Activated CD4-positive, alpha-beta T cell treated with anti-CD3 and anti-CD28 coated beads for 48 hours (primary cell): ENCODE results near the gene ADORA1.
A peak's percentile ranks its signal among the peaks of the same experiment; 100 is the strongest.

Source experiments
- DNase-seq: peaks from one replicate; pipeline ENCODE4 v3.0.0-alpha.2; 2020

ADORA1 gene

DNA sequence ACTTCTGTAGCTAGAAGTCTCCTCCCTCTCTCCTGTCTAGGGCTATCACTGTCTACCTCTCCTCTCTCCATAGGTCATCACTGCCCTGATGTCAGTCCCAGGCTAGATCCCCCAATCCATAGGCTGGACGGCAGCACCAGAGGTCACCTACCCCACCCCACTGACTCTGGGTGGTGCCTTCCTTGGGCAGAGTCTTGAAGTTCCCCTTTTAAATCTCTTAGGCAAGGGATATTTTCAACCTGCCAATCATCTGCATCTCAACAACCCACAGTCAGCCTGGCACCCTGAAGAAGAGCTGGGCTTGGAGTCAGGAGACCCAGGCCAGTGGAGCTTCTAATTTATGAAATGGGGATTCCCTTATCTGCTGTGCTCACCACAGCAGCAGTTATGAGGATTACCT, 34.9 kb downstream of the ADORA1 start:
- no peak for DNase-seq

GRCh38 chr1:203163891-203164635, 36.5 kb downstream of the ADORA1 start:
- no peak for DNase-seq

GRCh38 chr1:203165101-203165799, 37.7 kb downstream of the ADORA1 start:
- DNase-seq, result no peak

DNA sequence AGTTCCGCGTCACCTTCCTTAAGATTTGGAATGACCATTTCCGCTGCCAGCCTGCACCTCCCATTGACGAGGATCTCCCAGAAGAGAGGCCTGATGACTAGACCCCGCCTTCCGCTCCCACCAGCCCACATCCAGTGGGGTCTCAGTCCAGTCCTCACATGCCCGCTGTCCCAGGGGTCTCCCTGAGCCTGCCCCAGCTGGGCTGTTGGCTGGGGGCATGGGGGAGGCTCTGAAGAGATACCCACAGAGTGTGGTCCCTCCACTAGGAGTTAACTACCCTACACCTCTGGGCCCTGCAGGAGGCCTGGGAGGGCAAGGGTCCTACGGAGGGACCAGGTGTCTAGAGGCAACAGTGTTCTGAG, 38.3 kb downstream of the ADORA1 start:
- no peak for DNase-seq

DNA sequence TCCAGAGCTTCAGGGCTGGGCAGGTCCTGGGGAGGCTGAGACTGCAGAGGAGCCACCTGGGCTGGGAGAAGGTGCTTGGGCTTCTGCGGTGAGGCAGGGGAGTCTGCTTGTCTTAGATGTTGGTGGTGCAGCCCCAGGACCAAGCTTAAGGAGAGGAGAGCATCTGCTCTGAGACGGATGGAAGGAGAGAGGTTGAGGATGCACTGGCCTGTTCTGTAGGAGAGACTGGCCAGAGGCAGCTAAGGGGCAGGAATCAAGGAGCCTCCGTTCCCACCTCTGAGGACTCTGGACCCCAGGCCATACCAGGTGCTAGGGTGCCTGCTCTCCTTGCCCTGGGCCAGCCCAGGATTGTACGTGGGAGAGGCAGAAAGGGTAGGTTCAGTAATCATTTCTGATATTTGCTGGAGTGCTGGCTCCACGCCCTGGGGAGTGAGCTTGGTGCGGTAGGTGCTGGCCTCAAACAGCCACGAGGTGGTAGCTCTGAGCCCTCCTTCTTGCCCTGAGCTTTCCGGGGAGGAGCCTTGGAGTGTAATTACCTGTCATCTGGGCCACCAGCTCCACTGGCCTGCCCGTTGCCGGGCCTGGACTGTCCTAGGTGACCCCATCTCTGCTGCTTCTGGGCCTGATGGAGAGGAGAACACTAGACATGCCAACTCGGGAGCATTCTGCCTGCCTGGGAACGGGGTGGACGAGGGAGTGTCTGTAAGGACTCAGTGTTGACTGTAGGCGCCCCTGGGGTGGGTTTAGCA, 38.8 kb downstream of the ADORA1 start:
- DNase-seq, result peak; percentile 21

- no peak for DNase-seq
Measured at GRCh38 chr1:203167026-203167912, 39.7 kb downstream of the ADORA1 start.

- no peak for DNase-seq
Measured at GRCh38 chr1:203167913-203168200, 40.3 kb downstream of the ADORA1 start.

DNA sequence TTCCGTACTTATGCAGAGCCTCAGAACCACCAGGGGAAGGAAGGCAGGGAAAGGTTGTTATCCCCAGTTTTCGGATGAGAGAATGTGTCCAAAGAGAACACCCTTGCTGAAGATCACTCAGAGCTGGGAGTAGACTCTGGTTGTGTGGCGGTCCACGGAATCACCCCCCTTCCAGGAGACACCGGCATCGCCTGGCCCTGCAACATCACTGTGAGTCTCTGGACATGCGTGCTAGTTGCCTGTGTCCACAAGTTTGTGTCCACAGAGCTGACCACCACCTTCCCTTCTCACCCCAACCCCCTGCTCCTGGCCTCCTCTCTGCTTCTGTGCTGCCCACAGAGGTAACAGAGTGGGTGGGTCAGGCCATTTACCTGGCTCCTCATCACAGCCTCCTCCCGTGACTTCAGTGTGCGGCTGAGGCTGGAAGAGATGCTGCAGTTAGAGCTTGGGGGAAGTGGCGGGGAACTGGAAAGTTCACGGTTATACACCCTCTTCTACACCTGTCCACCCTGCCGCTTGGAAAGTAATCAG, 40.8 kb downstream of the ADORA1 start:
- DNase-seq, result no peak

- no peak for DNase-seq
Measured at GRCh38 chr1:203168991-203169390, 41.5 kb downstream of the ADORA1 start.

DNA sequence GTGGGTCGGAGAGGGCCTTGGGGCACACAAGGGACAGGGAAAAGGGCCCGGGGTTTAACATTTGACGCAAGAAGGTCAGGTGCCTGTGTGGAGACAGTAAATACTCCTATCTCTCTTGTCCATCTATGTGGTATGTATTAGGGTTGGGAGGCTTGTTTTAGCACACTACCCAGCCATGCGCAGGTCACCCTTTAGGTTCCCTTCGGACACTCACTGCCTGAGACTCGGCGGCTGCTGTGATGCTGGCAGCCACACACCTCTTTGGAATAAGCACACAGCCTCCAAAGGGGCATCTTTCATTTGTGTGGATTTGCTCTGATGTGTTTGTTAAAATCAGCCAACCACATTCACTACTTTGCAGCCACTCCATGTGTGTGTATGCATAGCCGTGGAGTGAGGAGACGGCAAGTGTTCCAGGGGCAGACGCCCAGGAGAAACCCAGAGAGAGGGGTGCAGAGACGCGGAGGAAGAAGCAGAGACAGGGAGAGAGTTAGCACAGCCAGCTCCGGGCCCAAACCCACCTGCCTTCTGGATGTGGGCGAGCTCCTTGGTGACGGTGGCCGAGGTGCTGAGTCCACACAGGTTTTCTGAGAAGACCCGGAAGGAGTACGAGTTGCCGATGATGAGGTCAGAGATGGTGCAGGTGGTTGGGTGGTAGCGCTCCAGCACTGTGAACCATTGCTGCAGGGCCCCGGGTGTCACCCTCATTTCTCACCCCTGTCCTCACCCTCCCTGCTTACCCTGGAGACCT, 42.4 kb downstream of the ADORA1 start:
- no peak for DNase-seq

DNA sequence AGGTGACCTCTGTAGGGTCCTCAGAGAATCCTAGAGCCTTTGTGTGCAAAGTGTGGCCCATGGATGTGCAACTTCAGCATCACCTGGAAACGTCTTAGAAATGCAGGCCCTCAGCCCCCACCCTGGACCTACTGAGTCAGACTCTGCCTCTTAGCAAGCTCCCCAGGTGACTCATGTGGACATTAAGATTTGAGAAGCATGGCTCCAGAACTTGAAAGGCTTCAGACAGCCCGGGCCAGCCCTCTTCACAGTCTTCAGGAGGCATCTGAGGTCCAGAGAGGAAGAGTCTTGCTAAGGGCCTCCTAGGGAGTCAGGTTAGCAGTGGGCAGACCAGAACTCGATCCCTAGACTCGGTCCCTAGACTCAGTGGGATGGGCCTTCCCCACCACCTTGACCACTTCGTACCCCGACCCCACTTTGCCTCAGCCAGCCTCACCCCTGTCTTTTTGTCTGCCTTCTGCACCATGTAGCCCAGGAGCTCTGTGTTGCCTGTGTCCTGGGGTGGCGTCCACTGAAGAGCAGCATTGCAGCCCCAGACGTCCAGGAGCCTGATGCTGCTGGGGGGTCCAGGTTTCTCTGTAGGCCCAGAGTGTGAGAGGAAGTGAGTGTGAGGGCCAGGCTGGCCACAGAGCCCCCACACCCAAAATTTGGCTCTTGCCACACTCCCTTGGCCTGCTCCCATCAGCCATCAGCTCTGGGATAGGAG, 43.3 kb downstream of the ADORA1 start:
- DNase-seq, result no peak

DNA sequence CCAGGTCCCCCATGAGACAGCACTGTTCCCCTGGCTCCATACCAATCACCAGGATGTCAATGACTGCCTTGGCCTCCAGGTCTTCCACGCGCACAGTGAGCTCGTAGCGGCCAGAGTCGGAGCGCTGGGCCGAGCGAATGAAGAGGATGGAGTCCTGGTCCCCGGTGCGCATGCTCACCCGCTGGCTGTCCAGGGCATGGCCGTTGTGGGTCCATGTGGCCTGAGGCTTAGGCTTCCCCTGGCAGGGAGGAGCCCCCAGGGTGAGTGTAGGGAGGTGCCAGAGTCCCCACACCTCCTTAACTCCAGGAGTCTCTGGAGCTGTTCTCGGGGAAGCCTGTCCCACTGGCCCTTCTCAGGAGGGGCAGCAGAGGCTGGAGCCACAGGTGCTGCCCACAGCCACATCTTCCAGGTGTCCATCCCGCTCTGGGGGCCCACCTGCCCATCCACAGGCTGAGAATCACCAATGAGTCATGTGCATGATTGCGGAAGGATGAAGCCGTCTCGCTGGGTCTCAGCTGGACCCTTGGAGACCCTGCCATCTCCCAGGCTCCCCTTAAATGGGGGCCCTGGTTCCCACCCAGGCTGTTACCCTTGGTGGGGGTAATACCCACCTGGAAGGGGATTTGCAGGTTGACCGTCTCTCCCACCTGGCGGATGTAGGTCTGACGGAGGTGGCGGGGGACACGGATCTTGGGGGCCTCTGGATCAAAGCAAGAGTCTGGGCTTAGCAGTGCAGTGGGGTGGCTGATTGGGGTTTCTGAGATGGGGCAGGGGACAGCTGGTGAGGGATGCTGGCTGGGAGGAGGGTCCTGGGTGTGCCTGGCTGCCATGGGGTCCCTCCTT, 44.0 kb downstream of the ADORA1 start:
- no peak for DNase-seq

DNA sequence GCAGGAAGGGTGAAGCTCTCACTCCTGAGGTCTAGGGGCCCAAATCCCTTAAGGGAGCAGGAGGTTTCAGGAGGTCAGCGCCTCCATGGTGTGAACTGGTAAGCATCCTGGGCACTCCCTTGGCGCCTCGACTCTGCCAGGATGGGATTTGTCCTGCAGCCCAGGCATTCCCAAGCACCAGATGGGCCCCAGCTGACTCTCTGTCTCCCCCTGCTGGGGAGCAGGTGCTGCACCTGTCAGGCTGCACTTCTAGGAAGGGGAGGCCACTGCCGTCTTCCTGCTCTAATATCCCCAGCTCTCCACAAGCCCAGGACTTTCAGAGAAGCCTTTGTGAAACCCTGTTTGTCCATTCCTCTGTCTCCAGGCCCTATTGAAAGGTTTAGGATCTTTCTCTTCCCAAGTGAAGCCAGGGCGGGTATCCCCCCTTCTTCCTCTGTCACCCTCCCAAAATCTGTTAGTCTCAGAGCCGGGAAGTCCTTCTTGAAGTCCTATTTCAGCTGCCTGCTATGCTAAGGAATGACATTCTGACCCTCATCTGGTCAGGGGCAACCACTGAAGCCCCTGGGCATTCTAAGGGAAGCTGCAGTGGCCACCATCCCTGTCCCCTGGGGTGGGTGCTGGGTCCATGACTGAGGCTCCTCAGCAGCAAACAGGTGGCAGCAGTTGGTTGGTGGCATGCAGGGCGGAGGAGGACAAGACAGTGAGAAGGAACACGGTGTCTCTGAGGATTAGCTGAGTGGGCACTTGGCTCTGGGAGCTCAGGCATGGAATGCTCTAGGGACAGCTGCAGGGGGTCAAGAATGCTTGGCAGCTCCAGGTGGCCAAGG, 44.9 kb downstream of the ADORA1 start:
- DNase-seq, result peak; percentile 67

- DNase-seq, result no peak
Measured at GRCh38 chr1:203173011-203173555, 45.6 kb downstream of the ADORA1 start.

- DNase-seq, result no peak
Measured at GRCh38 chr1:203173566-203173965, 46.0 kb downstream of the ADORA1 start.

- DNase-seq, result no peak
Measured at GRCh38 chr1:203174324-203174985, 46.9 kb downstream of the ADORA1 start.

DNA sequence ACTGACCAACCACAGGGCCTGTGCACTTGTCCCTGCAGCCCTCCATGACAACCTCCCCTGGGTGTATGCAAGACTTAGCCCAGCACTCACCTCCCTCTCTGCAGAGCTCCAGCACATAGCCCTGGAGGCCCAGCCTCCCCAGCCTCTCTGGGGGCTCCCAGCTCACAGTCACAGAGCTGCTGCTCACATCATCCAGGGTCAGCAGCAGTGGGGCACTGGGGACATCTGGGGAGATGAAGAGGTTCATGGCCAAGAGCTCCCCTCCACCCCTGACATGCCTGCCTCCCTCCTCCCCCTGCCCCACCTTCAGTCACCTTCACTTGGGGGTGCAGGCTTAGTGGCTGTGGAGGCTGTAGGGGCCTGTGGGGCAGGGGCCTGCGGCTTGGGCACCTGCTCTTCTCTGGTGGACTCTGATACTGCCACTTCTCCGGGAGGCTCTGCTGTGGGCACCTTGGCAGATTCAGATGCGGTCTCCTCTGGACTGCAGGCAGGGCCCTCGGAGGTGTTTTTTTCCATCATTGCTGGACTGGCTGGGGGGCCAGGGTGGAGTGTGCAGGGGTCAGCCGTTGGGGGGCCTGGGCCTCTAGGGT, 47.8 kb downstream of the ADORA1 start, which contains the start of gene MYBPH:
TSS of gene MYBPH (minus strand) at position 590 of the 590 bp plus-strand sequence. CDS start at position 519, 71 bp downstream.
- DNase-seq, result no peak

- no peak for DNase-seq
Measured at GRCh38 chr1:203175827-203176241, 48.3 kb downstream of the ADORA1 start.
